Activated B cell treated with CpG ODN at 0.5 μM for 24 hours (primary cell): ENCODE data around the gene FLOT2. TPM values are rescaled to one million over a fixed set of nuclear protein-coding genes. Genes with fewer than 3 reads are reported as not detected.

Experiments used
- ATAC-seq: fragments of 200-7000 bp; cut with Tn5 transposase; one replicate; pipeline ENCODE4 v1.10.0; 2021; ENCODE audit warnings: low read depth, mild to moderate bottlenecking, moderate library complexity
- CTCF ChIA-PET: fragments of 350-600 bp; sonication (Branson Sonifier 250); formaldehyde crosslinking; loops from one replicate; lab custom pipeline; 2021; ENCODE audit warnings: antibody characterized with exemption; lab: Charles Lee
- POLR2A ChIA-PET: fragments of 350-600 bp; sonication (Branson Sonifier 250); formaldehyde crosslinking; loops from one replicate; lab custom pipeline; 2021; ENCODE audit warnings: antibody characterized with exemption; lab: Charles Lee
- DNase-seq: peaks from one replicate; pipeline ENCODE4 v3.0.0; 2022
- H3K27ac Mint-ChIP-seq: one replicate; pipeline ENCODE4 v1.8.0; 2020; ENCODE audit warnings: mixed read lengths
- H3K27me3 Mint-ChIP-seq: one replicate; pipeline ENCODE4 v1.8.0; 2021; ENCODE audit warnings: mixed read lengths
- H3K36me3 Mint-ChIP-seq: one replicate; pipeline ENCODE4 v1.8.0; 2021; ENCODE audit warnings: low read depth, mixed read lengths
- H3K4me1 Mint-ChIP-seq: one replicate; pipeline ENCODE4 v1.8.0; 2021; ENCODE audit warnings: mixed read lengths
- H3K4me3 Mint-ChIP-seq: one replicate; pipeline ENCODE4 v1.8.0; 2020; ENCODE audit warnings: mild to moderate bottlenecking, mixed read lengths
- H3K9me3 Mint-ChIP-seq: one replicate; pipeline ENCODE4 v1.8.0; 2020; ENCODE audit warnings: mixed read lengths
- CTCF ChIP-seq: fragments of 200-600 bp; IDR thresholded peaks from one replicate; pipeline ENCODE4 v1.8.0; 2022; ENCODE audit warnings: antibody characterized with exemption, mild to moderate bottlenecking
- intact Hi-C: fragments of 100-400 bp; cut with micrococcal nuclease; formaldehyde crosslinking; loops from one replicate; pipeline ENCODE4 v1.15.1; 2024
- total RNA-seq: library from RNA; stranded (reverse); gene quantifications from 2 replicates; pipeline ENCODE4 v1.2.3, GENCODE V29; 2022

FLOT2 gene
- total RNA-seq, 1 donor from 2014 or later = 321 TPM

DNA sequence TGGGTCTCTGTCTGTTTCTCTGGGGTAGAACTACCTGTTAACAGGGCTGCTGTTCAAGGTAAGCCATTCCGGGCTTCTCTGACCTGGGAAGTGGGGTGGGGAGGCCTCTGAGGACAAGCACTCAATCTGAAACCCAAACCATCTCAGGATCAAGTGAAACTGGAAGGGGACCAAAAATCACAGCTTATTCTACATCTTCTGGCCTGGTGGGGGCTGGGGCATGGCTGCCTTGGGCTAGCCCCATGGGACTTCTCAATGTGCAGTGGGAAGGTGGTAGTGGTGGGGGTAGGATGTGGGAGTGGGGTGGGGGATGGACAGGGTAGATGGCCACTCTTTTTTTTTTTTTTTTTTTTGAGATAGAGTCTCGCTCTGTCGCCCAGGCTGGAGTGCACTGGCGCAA is 5.5 kb downstream of the FLOT2 start:
- ATAC-seq (no peak), DNase-seq (no peak)
- intact Hi-C loops = no loop called here
- no peaks in the 10 kb centered on the region for H3K9me3 Mint-ChIP-seq
- peak overlapping the region; percentile 63 for H3K4me3 Mint-ChIP-seq
- no peaks in the 10 kb centered on the region for H3K27me3 Mint-ChIP-seq
- ChIA-PET CTCF (interaction anchor here (2.0 to 4.1 kb wide), 2 partner anchors 10 to 129 kb away, joined by 6 to 22 read pairs; partner anchors contain the start of gene DHRS13), POLR2A (interaction anchor here (0.6 to 8.1 kb wide), 13 partner anchors 7 to 291 kb away, joined by 3 to 71 read pairs (median 6); partner anchors contain the start of genes DHRS13, FAM222B, NEK8 and PHF12)
- no peak for TF ChIP-seq CTCF
- peak overlapping the region; percentile 100 for H3K27ac Mint-ChIP-seq
- H3K4me1 Mint-ChIP-seq = peaks cover 93% of the 10 kb centered on the region
- H3K36me3 Mint-ChIP-seq = peaks cover 46% of the 10 kb centered on the region

- intact Hi-C loops = no loop called here
- ChIA-PET POLR2A (interaction anchor here (0.6 to 4.4 kb wide), 5 partner anchors 11 to 257 kb away, joined by 7 to 48 read pairs (median 29); partner anchors contain the start of genes DHRS13, NEK8 and TLCD1), CTCF (interaction anchor here (2.0 to 4.1 kb wide), 2 partner anchors 11 to 128 kb away, joined by 6 to 22 read pairs; partner anchors contain the start of gene DHRS13)
- TF ChIP-seq CTCF = no peak
- Mint-ChIP-seq H3K4me3 (peak overlapping the region; percentile 17), H3K4me1 (peaks cover 91% of the 10 kb centered on the region), H3K36me3 (peaks cover 42% of the 10 kb centered on the region), H3K27ac (peak overlapping the region; percentile 100), H3K27me3 (no peaks in the 10 kb centered on the region), H3K9me3 (no peaks in the 10 kb centered on the region)
- ATAC-seq (no peak), DNase-seq (no peak)
Observed at GRCh38 chr17:28891201-28891600, 6.3 kb downstream of the FLOT2 start.

DNA sequence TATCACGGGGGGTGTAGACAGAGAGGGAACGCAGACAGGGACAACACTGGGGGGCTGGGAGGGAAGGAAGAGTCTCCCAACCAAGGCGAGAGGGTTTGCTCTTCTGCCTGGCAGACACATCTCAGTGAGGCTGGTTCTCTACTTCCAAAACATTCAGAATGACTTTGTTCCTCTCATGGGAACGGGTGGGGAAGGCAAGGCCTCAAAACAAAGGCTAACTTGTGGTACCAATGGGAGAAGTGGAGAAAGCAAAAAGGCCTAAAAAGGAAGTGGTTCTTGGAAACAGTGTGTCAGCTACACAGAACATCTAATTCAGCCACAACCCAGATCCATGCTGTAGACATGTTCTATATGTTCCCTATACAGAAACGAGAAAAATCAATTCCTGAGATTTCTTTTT is 7.5 kb downstream of the FLOT2 start:
- H3K27me3 Mint-ChIP-seq = no peaks in the 10 kb centered on the region
- ChIA-PET CTCF (no interaction called here), POLR2A (interaction anchor here (0.7 to 3.2 kb wide), 5 partner anchors 18 to 164 kb away, joined by 3 to 22 read pairs (median 4); partner anchors contain the start of gene TLCD1)
- no peak for DNase-seq
- TF ChIP-seq CTCF = no peak
- ATAC-seq = no peak
- H3K4me3 Mint-ChIP-seq = peak overlapping the region; percentile 35
- intact Hi-C loops = loop anchor here (2.0 kb wide), 1 partner anchor 19 kb away; no protein-coding TSS in a partner anchor
- H3K9me3 Mint-ChIP-seq = no peaks in the 10 kb centered on the region
- H3K36me3 Mint-ChIP-seq = peaks cover 47% of the 10 kb centered on the region
- peak overlapping the region; percentile 65 for H3K27ac Mint-ChIP-seq
- peaks cover 86% of the 10 kb centered on the region for H3K4me1 Mint-ChIP-seq

- POLR2A ChIA-PET = interaction anchor here (1.6 to 3.2 kb wide), 3 partner anchors 8 to 163 kb away, joined by 12 to 22 read pairs (median 15); partner anchors contain the start of genes FLOT2 and TLCD1
- H3K27ac Mint-ChIP-seq = peak overlapping the region; percentile 72
- H3K27me3 Mint-ChIP-seq = no peaks in the 10 kb centered on the region
- no peaks in the 10 kb centered on the region for H3K9me3 Mint-ChIP-seq
- peak overlapping the region; percentile 61 for H3K4me3 Mint-ChIP-seq
- CTCF ChIA-PET = interaction anchor here (1.1 kb wide), 1 partner anchor 9 kb away, joined by 4 read pairs; the partner anchor contains the start of gene FLOT2
- ATAC-seq = peak; percentile 17
- TF ChIP-seq CTCF = no peak
- peaks cover 84% of the 10 kb centered on the region for H3K4me1 Mint-ChIP-seq
- no peak for DNase-seq
- intact Hi-C loops = loop anchor here (1.0 to 2.0 kb wide), 3 partner anchors 8 to 18 kb away; partner anchors contain the start of genes DHRS13 and FLOT2
- H3K36me3 Mint-ChIP-seq = peaks cover 58% of the 10 kb centered on the region
Observed at GRCh38 chr17:28888832-28889231, 8.7 kb downstream of the FLOT2 start.

- Mint-ChIP-seq H3K36me3 (peaks cover 61% of the 10 kb centered on the region), H3K4me3 (peak overlapping the region; percentile 53), H3K9me3 (no peaks in the 10 kb centered on the region), H3K27me3 (no peaks in the 10 kb centered on the region), H3K27ac (peak overlapping the region; percentile 72), H3K4me1 (peaks cover 76% of the 10 kb centered on the region)
- TF ChIP-seq CTCF = no peak
- ATAC-seq (peak; percentile 86), DNase-seq (no peak)
- POLR2A ChIA-PET = interaction anchor here (0.6 to 3.2 kb wide), 8 partner anchors 9 to 162 kb away, joined by 3 to 22 read pairs (median 8); partner anchors contain the start of genes DHRS13, FAM222B, FLOT2 and TLCD1
- intact Hi-C loops = loop anchor here (1.0 to 2.0 kb wide), 3 partner anchors 9 to 17 kb away; partner anchors contain the start of genes DHRS13 and FLOT2
- CTCF ChIA-PET = interaction anchor here (0.8 to 1.2 kb wide), 3 partner anchors 10 to 124 kb away, joined by 4 to 7 read pairs (median 7); partner anchors contain the start of genes DHRS13 and FLOT2
Observed at GRCh38 chr17:28887871-28888471, 9.6 kb downstream of the FLOT2 start.
